ENCODE results near the gene TMEM272. TPM values are rescaled to one million over a fixed set of nuclear protein-coding genes. Genes with fewer than 3 reads are reported as not detected.

The TMEM272 gene
- total and polyA plus RNA-seq, 2 of the 4 experiments (the other 2 are of a cell fraction), result not detected

GRCh38 chr13:51786425-51787265 lies 58.3 kb downstream of the TMEM272 start:
- no peak overlapping the region for H2BK5ac ChIP-seq (ENCODE audit: low read depth, low read length, poor library complexity, severe bottlenecking)
- no peaks in the 10 kb centered on the region for H3K79me1 ChIP-seq (ENCODE audit: low read depth in 1 of 2, low read length in 2 of 2)
- in situ Hi-C loops (cut with MboI; ENCODE audit: low sequenced_read_pairs), result no loop called here
- DNase-seq, result no peak
- intact Hi-C loops (cut with micrococcal nuclease), result no loop called here
- H3K4me2 ChIP-seq (ENCODE audit: low read depth, low read length), result peak overlapping the region; percentile 70
- H4K8ac ChIP-seq (ENCODE audit: low read depth in 2 of 2, low read length in 2 of 2), result peak overlapping the region in 1 of 2 experiments; percentile 34; a peak in 1 of 4 replicates
- peak overlapping the region; percentile 80 for H2AFZ ChIP-seq (replicated peaks; ENCODE audit: low read length, poor library complexity)
- H3K23ac ChIP-seq (ENCODE audit: low read depth, low read length), result no peak overlapping the region
- POLR2A ChIA-PET (ENCODE audit: unreplicated experiment), result no interaction called here
- H2AK9ac ChIP-seq (replicated peaks; ENCODE audit: low read depth, low read length, poor library complexity), result no peak overlapping the region
- peaks cover 14% of the 10 kb centered on the region for H3K4me1 ChIP-seq (ENCODE audit: control insufficient read depth, insufficient read depth, low read length)
- H3K27me3 ChIP-seq (ENCODE audit: control insufficient read depth, insufficient read depth, low read length), result no peaks in the 10 kb centered on the region
- H2BK20ac ChIP-seq (ENCODE audit: low read depth, low read length), result no peak overlapping the region
- H4K91ac ChIP-seq (ENCODE audit: insufficient read depth, low read depth, low read length), result no peak overlapping the region
- H2AK5ac ChIP-seq (ENCODE audit: low read depth, low read length), result 0 out of 2 replicates have a peak overlapping the region, but pooled peaks have one; percentile 25
- H3K4me3 ChIP-seq (ENCODE audit: insufficient read depth, low read depth, low read length), result no peak overlapping the region
- no peak overlapping the region for H4K5ac ChIP-seq (ENCODE audit: low read depth, low read length)
- H2BK15ac ChIP-seq (ENCODE audit: low read depth, low read length), result no peak overlapping the region; the same call in 2 of the 3 replicates
- no peak overlapping the region for H3K18ac ChIP-seq (ENCODE audit: low read depth, low read length)
- H4K20me1 ChIP-seq (ENCODE audit: insufficient read depth, low read length), result no peaks in the 10 kb centered on the region
- H3K56ac ChIP-seq (ENCODE audit: extremely low read depth, insufficient read depth, low read length), result no peak overlapping the region
- no peaks in the 10 kb centered on the region; the same call in 1 of the 2 replicates for H3K36me3 ChIP-seq (ENCODE audit: control insufficient read depth, insufficient read depth, low read length)
- CTCF ChIA-PET, result interaction anchor here (0.8 to 1.0 kb wide), 2 partner anchors 46 to 343 kb away, joined by 3 to 4 read pairs; no protein-coding TSS in a partner anchor
- peaks cover 13% of the 10 kb centered on the region for H3K9me1 ChIP-seq (ENCODE audit: insufficient read depth, low read length)
- 0 out of 2 replicates have a peak overlapping the region, but pooled peaks have one; percentile 41 for H3K4ac ChIP-seq (ENCODE audit: low read depth, low read length)
- no TSS peak for BruUV-seq (replicated peaks)
- peak overlapping the region; percentile 27 for H3K14ac ChIP-seq (replicated peaks; ENCODE audit: low read depth, low read length)
- no peak overlapping the region for H3K9ac ChIP-seq (ENCODE audit: low read depth, low read length)
- no peak overlapping the region for H3K27ac ChIP-seq (ENCODE audit: insufficient read depth, low read length)
- whole genome bisulfite sequencing, 2 experiments (ENCODE audit: extremely low coverage in 2 of 2, insufficient read length in 1 of 2), result 50% methylated on average over 1 of the region's 10 CpGs; no CpG with 5 or more reads in 1 of the 2 experiments
- no peak; the same call in none of the 2 replicates for ATAC-seq (ENCODE audit: low read depth)
- dilution Hi-C loops (cut with HindIII; ENCODE audit: low sequenced_read_pairs, unreplicated experiment), result no loop called here
- H3K9me3 ChIP-seq (ENCODE audit: control insufficient read depth, insufficient read depth, low read length), result no peaks in the 10 kb centered on the region
- no peak overlapping the region for H2BK120ac ChIP-seq (ENCODE audit: low read depth, low read length)
- TF ChIP-seq ELK1 (IDR thresholded peaks at IDR 0.05; ENCODE audit: borderline replicate concordance, low read depth, low read length), result no peak
- no peak for TF ChIP-seq RCOR1 (IDR thresholded peaks at IDR 0.05; ENCODE audit: insufficient replicate concordance, low read length)
- TF ChIP-seq NFE2L2 (IDR thresholded peaks at IDR 0.05; ENCODE audit: low read depth, low read length), result no peak
- no peak for TF ChIP-seq MAFK (IDR thresholded peaks at IDR 0.05; ENCODE audit: low read depth, low read length)
- no peak for TF ChIP-seq CEBPB (IDR thresholded peaks at IDR 0.05; ENCODE audit: low read depth, low read length)
- TF ChIP-seq BHLHE40 (IDR thresholded peaks at IDR 0.05; ENCODE audit: low read depth, low read length), result no peak
- TF ChIP-seq USF2 (IDR thresholded peaks at IDR 0.05; ENCODE audit: low read depth, low read length), result no peak
- TF ChIP-seq CHD1 (IDR thresholded peaks at IDR 0.05; ENCODE audit: low read depth, low read length), result no peak
- no peak for TF ChIP-seq FOS (IDR thresholded peaks at IDR 0.05; ENCODE audit: low read depth, low read length)
- no peak for TF ChIP-seq POLR2A (IDR thresholded peaks at IDR 0.05; ENCODE audit: low read depth, low read length)
- no peak for TF ChIP-seq CTCF (conservative IDR thresholded peaks at IDR 0.05; ENCODE audit: low read depth, low read length)
- TF ChIP-seq SMC3 (IDR thresholded peaks at IDR 0.05; ENCODE audit: low read depth, low read length), result no peak
- no peak for TF ChIP-seq MXI1 (IDR thresholded peaks at IDR 0.05; ENCODE audit: borderline replicate concordance, low read depth, low read length)
- TF ChIP-seq RAD21 (IDR thresholded peaks at IDR 0.05; ENCODE audit: low read length), result no peak
